GM19099 (cell line): ENCODE results near the gene PPID.

Experiments
- POLR2A ChIP-seq: IDR thresholded peaks from 3 replicates; pipeline ENCODE4 v1.6.1; 2011; ENCODE audit warnings: low read depth; ENCODE audit not compliant: insufficient read length; ENCODE audit errors: extremely low read depth

Gene PPID

DNA sequence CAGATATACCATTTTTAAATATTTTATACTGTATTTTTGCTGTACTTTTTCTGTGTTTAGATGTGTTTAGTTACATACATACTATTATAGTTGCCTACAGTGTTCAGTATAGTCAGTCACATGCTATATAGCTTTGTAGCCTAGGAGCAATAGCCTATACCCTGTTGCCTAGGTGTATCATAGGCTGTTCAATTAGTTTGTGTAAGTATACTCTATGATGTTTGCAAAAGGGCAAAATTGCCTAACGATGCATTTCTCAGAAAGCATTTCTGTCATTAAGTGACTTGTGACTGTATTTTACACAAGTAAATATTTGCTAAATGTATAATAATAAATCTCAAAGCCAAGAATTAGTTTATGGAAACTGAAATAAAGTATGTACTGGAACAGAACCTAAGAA lies 41.6 kb downstream of the PPID start:
- no peak for TF ChIP-seq POLR2A

DNA sequence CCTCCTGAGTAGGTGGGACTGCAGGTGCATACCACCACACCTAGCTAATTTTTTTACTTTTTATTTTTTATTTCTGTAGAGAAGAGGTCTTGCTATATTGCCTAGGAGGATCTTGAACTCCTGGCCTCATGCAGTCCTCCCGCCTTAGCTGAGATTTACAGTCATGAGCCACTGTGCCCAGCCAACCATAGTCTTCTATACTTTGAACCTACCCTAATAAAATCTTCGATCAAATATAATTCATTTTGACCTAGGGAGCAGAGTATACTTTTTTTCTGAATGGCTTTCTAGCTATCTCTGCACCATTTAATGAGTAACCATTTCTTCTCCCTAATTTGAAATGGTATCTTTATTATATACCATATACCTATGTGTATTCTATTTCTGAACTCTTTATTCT lies 44.4 kb downstream of the PPID start:
- no peak for TF ChIP-seq POLR2A

DNA sequence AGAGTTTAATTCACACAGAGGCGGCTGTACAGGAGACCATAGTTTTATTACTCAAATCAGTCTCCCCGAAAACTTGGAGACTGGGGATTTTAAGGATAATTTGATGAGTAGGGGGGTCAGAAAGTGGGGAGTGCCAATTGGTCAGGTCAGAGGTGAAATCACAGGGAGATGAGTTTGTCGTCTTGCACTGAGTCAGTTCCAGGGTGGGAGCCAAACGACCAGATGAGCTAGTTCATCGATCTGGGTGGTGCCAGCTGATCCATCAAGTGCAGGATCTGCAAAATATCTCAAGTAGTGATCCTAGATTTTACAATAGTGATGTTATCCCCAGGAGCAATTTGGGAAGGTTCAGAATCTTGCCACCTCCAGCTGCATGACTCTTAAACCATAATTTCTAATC lies 47.1 kb downstream of the PPID start:
- no peak for TF ChIP-seq POLR2A

DNA sequence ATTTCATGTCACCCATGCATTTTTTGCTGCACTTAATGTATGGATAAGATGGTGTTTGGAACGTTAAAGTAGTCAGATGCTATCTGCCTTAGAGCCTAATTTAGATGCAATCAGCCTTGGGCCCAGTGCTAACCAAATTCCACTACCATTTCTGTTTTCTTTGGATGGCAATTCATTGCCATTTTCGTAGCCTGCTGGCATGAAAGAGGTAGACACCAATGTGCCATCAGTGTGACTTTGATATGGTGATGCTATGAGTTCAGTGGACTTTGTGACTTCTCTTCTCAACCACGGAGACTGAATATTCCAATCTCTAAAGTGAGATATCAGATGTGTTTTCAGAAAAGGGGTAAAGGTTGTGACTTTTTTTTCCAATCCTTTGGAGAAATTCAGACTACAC lies 49.6 kb downstream of the PPID start:
- TF ChIP-seq POLR2A: no peak

DNA sequence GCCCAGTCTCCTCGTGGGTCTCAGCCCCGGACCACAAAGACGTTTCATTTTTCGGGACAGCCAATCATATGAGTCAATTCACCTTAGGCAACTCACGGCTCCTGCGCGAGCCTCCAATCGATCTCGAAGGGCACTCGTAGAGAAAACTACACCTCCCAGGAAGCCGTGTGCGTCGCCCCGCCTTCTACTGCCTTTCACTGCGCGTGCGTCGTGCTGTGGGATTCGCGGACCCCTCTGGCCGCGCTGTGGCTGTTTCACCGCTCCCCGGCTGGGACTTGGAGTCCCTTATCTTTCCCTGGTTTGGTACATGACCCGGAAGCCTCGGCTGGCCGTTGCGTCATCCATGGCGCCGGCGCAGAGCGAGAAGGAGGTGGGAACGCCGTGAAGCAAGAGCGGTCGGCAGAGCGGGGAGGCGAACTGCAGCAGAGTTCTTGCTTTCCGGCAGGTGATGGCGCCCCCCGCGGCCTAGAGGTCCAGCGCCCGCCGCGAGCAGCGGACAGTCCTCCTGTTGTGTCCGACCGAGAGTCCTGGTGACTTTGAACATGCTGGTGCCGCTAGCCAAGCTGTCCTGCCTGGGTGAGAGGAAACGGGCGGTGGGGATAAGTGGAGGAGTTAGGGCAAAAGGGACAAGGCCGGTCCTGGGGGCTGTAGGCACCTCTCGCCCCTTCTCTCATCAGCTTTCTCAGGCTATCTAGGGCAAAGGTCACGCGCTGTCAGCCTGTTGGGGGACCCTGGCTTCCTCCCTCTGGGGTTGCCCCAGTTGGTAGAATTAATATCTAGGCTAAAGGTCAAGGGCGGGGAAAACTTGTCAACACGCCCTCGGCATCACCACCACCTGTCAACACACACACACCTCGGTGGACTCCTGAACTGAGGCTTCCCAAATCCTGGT lies 51.0 kb downstream of the PPID start, which contains the start of gene ETFDH:
Gene ETFDH (plus strand): TSS at position 382 of the 892 bp plus-strand sequence. CDS start 161 bp downstream, at position 543.
- peak; percentile 61 for TF ChIP-seq POLR2A

DNA sequence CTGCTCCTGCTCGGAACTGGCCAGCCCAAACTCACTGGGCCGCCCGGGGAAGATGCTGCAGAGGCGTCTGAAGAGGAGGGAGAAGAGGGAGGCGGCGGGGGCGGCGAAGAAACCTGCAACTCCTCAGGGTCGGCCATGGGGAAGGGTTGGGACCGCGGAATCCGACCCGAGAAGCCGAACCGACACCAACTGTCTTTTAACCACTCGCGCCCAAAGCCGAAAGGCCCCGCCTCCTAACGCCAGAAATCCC lies 51.6 kb downstream of the PPID start, which contains the start of gene C4orf46:
Gene C4orf46 (minus strand): TSS at position 223 of the 250 bp plus-strand sequence. CDS start 86 bp downstream, at position 137.
- peak; percentile 56 for TF ChIP-seq POLR2A

DNA sequence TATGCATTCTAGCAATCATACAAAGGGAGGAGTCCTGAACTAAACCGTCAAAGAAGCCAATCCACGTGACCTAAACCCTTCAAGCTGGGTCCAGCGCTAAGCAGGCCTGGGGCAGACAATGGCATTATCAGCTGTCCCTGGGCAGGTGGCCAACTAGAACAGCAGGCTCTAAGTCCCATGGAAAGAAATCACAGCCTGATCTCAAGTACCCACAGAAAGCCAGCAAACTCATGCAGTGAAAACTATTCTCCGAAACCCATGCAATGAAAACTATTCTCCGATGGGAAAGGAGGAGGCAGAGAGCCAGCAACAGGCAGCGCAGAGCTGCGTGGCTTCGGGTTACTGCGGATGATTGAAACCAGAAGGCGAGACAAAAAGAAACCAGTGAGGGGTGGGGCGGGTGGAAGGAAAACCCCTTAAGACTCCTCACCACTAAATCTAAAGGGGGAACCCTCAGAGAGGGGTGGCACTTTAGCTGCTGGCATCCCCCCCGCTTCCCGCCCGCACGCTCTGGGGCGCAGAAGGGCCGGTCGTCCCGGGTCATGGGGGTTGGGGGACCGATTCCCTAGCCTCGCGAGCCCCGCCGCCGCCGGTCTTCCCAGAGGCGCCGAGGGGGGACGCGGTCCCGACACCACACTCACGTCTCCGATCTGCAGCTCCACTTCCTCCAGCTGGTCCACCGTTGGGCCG lies 52.1 kb downstream of the PPID start:
- no peak for TF ChIP-seq POLR2A

DNA sequence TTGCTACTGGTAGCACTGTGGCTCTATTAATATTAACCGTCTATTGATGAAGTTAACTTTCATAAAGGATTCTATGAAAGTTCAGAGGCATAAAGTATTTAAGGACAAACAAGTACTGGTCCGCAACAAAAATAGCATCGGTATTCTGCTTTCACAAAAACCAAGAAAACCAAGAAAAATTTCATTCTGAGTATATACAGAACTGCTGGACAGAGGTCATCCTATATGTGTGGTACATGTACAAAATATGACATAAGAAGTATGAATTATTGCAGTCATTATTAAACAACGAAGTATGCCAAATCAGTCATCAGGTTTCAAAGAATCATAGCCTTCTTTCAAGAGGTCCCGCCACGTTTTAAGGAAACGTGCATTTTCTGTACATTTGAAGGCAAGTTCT lies 53.9 kb downstream of the PPID start:
- TF ChIP-seq POLR2A: no peak

DNA sequence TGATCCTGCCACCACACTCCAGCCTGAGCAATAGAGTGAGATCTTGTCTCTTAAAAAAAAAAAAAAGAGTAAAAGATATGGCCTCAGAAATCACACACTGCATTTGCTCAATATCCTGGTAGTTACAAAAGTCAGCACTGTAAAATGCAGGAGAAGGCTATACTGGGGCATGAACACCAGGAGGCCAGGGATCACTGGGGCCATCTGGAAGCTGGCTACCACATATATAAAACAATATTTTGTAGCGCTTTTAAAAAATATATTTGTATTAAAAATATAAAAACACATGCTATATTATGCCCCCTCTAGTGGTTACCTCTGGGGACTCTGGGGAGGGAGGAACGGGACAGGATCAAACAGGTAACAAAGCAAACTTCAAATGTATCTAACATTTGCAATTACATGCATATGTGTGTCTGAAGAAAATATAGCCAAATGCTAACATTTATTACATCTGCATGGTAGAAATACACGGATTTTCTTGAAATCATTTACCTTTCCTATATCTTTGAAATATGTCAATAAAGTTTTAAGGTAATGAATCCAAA lies 55.5 kb downstream of the PPID start:
- TF ChIP-seq POLR2A: no peak

DNA sequence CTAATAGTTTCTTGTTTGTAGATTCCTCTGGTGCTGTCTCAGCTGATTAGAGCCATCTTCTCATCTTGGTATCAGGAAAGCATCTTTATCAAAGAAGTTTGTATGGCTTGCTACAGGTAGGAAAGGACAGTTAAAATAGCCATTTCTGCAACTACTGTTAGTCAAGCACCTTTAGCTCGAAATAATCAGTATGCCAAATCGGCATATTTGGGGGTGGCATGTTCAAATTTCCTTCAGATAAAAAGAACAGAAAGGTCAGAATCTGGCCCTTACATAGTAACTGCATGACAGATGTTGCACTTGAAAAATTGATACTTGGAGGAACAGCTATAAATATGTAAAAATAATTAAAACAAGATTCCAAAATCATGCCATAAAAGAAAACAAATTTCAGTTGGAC lies 56.3 kb downstream of the PPID start:
- TF ChIP-seq POLR2A: no peak

DNA sequence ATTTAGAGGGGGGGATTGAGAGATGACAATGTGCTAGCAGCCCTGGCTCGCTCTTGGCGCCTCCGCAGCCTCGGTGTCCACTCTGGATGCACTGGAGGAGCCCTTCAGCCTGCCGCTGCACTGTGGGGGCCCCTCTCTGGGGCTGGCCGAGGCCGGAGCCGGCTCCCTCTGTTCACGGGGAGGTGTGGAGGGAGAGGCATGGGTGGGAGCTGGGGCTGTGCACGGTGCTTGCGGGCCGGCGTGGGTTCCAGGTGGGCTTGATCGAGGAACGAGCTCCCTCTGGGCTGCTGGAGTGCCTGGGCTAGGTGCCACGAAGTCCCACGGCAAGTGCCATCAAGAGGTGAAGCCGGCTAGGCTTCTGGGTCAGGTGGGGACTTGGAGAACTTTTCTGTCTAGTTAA lies 58.4 kb downstream of the PPID start:
- no peak for TF ChIP-seq POLR2A
